HUDEP-2 (cell line): Measurements from ENCODE around the gene PRKCQ.
A peak's percentile ranks its signal among the peaks of the same experiment; 100 is the strongest.

Source experiments
- DNase-seq, 76 experiments: peaks; one replicate each; lab custom pipeline; 2025; ENCODE audit not compliant: unreplicated experiment in 76 of 76; lab: John Stamatoyannopoulos, UW

PRKCQ gene

DNA sequence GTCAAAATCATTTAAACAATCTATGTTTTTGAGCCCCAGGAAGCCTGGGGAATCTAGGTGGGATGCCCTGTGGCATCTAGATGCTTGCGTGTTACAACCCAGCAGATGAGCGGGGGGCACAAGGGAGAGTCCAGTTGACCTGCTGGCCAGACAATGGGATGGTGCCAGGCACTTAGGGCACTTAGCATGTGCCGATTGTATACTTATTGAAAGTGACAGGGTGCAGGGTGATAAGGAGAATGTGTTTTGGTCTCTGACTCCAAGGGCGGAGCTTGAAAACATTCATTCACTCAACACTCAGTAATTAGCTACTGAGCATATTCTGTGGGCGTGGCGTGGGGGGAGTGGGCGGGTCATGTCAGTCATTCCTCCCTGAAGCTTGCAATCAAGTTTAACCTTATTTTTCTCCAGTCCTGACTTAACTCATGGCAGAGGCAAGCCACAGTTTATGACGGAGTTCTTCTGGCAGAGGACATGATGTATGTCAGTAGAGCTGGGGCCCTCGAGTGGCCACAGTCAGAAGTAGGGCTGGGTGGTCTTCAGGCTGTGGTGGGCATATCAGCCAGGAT lies 115.1 kb downstream of the PRKCQ start:
- peak in 38 of 76 experiments; percentile 2 to 62 (median 16) for DNase-seq

GRCh38 chr10:6463366-6463765 lies 116.7 kb downstream of the PRKCQ start:
- DNase-seq = no peak

- no peak for DNase-seq
Measured at GRCh38 chr10:6461961-6462360, 118.1 kb downstream of the PRKCQ start.

DNA sequence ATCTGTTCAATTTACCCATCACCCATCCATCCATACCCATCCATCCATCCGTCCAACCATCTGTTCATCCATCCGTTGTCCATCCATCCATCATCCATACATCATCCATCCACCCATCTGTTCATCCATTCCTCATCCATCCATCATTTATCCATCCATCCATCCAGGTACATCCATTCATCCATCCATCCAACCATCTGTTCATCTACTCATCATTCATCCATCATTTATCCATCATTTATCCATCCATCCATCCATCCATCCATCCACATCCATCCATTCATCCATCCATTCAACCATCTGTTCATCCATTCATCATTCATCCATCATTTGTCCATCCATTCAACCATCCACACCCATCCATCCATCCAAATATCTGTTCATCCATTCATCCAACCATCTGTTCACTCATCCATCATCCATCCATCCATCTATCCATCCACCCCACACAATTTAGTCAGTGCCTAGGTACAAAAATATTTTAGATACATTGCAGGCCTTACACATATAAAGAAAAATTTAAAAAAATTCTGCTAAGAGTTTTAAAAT lies 119.1 kb downstream of the PRKCQ start:
- DNase-seq = no peak

GRCh38 chr10:6458814-6459213 lies 121.3 kb downstream of the PRKCQ start:
- DNase-seq = no peak

- no peak for DNase-seq
Measured at GRCh38 chr10:6457376-6457775, 122.7 kb downstream of the PRKCQ start.

- DNase-seq = no peak
Measured at GRCh38 chr10:6456067-6456466, 124.0 kb downstream of the PRKCQ start.

DNA sequence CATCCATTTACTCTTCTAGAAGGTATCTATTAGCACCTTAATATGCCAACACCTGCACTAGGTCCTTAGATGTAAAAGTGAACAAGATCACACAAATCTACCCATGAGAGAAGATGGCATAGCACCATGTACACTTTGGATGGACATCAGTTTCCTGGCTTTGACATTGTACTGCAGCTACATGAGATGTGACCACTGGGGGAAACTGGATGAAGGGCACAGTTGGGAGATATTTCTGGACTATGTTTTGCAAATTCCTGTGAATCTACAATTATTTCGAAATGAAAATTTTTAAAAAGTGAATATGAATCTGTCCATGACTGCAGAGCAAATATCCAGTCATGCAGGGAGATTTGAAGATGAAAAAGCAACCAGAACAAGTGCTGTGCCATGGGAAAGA lies 124.5 kb downstream of the PRKCQ start:
- DNase-seq = no peak

GRCh38 chr10:6446711-6447110 lies 133.4 kb downstream of the PRKCQ start:
- no peak for DNase-seq

DNA sequence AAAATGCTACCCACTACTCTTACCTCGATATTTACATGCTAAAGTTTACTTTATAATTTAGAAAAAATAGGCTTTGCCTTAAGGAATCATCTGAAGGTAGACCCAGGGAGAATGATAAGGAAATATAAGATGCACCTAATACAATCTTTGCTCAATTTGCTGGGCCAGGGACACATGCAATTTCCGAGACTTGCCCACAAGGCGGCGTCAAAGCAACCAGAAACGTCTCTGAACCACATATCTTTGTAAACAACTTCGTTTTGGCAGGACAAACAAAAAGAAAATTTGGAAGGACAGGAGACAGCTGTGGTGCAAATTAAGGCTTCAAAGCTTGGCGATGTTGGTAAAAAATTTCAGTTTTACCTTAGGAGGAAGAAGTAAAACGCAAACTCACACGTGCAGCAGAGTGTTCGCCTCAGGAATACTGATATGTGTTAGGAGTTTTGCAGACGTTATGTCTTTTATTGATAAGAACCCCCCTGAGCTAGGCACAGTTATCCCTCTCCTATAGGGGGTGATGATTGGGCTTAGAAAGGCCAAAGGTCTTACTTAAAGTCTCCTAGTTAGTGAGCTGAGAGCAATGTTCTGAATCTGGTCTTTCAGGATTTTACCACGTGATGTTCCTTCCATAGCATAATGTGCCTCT lies 134.3 kb downstream of the PRKCQ start:
- DNase-seq = peak in 62 of 76 experiments; percentile 3 to 75 (median 38)

DNA sequence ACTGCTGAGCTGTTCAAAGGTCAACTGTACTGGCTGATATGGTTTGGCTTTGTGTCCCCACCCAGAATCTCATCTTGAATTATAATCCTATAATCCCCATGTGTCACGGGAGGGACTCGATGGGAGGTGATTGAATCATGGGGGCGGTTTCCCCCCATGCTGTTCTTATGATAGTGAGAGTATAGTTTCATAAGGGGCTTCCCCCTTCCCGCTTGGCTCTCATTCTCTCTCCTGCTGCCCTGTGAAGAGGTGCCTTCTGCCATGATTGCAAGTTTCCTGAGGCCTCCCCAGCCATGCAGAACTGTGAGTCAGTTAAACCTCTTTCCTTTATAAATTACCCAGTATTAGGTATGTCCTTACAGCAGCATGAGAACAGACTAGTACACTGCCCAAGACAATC lies 140.2 kb downstream of the PRKCQ start:
- peak in 1 of 76 experiments; percentile 3 for DNase-seq

DNA sequence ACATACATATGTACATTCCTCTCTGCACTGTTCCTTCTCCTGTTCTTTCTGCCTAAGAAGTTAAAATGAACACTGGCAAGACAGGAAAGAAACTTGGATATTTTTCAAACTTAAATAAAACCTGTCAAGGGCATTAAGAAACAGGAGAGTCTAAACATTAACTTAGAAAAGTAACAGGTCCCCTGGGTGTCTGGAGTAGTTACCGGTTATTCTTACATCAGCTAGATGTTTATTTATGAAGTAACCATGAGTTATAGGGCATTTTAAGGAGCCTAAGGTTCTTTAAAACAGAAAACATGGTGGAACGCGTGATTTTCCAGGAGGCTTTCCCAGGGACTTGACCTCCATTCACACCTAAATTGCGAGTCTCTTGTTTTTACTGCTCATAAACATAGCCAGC lies 148.2 kb downstream of the PRKCQ start:
- DNase-seq = no peak

- DNase-seq = no peak
Measured at GRCh38 chr10:6431186-6431585, 148.9 kb downstream of the PRKCQ start.

- DNase-seq = no peak
Measured at GRCh38 chr10:6430423-6430980, 149.6 kb downstream of the PRKCQ start.

- no peak for DNase-seq
Measured at GRCh38 chr10:6427357-6427959, 152.6 kb downstream of the PRKCQ start.

DNA sequence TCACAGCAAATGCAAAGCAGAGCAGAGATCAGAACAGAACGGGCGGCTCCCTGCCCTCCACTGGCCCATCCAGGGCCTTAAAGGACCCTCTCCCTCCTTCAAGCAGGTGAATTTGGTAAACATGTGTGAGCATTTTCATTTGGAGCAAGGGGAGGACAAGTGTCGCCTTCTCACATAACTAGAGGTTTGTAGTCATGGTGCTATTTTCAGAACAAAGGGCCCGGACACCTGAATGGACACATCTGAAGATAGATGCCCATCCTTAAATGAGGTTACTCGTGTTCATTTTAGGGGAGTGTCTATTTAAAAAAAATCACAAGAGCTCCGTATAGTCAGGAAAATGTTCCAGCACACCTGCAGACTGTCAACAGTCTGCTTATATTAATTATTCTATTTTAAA lies 153.8 kb downstream of the PRKCQ start:
- no peak for DNase-seq

DNA sequence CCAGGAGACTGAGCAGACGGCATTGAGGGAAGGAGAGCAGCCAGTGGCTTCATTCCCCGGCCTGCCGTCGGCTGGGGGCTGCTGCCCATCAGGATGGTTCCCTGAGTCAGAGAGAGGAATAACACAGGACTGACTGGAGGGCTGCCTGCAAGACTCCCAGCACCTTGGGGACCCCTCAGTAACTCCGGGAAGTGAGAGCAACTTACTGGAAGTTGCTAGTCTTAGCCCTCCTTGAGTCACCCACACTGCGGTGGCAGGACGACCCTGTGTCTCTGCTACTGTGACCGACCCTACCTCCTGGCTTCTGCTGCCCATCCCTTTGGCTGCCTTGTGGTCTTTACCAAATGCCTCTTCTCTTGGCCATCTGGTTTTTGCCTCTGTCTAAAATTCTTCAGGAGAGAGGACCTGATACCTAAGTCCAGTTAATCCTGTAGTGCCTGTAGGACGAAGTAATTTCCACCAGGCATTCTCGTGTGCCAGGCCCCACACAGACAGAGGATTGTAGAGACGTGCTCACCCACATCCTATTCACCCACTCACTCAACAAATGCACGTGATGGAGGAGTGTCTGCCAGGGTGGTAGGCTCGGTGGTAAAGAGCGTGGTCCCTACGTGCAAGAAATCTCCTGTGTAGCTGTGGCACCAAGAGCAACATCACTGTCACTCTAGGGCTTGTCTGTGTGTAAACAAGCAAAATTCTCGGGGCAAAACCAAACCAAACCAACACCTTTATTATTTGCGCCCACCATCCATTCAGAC lies 156.5 kb downstream of the PRKCQ start:
- DNase-seq = no peak

GRCh38 chr10:6423004-6423403 lies 157.1 kb downstream of the PRKCQ start:
- no peak for DNase-seq

DNA sequence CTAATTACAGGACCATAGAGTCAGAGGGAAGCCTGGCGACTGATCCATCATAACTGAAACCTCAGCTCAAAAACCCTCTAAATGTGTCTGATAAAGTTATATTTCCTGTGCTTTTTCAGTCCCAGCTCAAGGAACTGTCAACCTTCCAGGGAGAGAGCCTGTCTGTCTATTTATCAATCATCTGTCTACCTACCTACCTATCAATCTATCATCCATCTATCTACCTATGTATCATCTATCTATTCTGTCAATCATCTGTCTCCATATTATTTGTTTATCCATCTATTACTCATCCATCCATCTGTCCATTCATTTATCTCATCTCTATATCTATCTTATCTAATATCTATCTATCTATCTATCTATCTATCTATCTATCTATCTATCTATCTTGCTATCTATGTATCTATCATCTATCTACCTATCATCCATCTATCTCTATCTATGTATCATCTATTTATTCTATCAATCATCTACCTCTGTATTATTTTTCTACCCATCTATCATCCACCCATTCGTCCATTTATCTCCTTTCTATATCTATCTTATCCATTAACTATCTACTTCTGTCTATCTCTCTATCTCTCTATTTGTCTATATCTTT lies 161.4 kb downstream of the PRKCQ start:
- no peak for DNase-seq

DNA sequence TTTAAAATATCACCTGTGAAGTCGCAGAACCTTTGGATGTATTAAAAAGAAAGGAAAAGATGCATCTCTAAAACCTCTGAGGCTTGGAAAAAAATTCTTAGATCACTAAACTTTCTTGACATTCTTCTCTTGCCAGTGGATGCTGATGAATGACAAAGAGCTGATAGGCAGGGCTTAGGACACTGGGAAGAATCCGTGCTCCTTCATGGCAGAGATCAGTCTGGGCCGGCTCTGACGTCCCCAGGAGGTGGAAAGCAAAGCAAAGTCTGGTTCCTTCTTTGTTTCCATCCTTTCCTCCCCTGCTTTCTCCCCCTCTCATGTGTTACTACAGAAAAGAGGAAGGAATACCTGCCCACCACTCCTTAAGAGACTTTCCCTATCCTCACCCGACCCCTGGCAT lies 161.9 kb downstream of the PRKCQ start:
- DNase-seq = no peak
